ENCODE measurements around the gene WNT4. TPM values are rescaled to one million over a fixed set of nuclear protein-coding genes. Genes with fewer than 3 reads are reported as not detected.

Gene WNT4
- total RNA-seq, 4 donors from 2014 or later = 1.3 to 14.0 (median 11.5) TPM; not detected in 1

- no peaks in the 10 kb centered on the region for H3K36me3 ChIP-seq
- intact Hi-C loops (cut with DNase I; ENCODE audit: low total_unique reads) = no loop called here
- peak overlapping the region; percentile 16 to 57 for H3K4me3 ChIP-seq
- DNase-seq = peak in 1 of 2 donors; percentile 40
- peak overlapping the region; percentile 19 to 57 for H3K27ac ChIP-seq
- no peaks in the 10 kb centered on the region for H3K27me3 ChIP-seq
- H3K4me1 ChIP-seq = peaks cover 0 to 3% of the 10 kb centered on the region in 2 donors
- no peaks in the 10 kb centered on the region for H3K9me3 ChIP-seq
- TF ChIP-seq CTCF (IDR thresholded peaks at IDR 0.05) = no peak
- TF ChIP-seq POLR2A (IDR thresholded peaks at IDR 0.05) = no peak
Measured at GRCh38 chr1:22142315-22143064, 407 bp downstream of the WNT4 start.

- Histone ChIP-seq H3K27me3 (no peaks in the 10 kb centered on the region), H3K4me3 (peak overlapping the region; percentile 16 to 57), H3K4me1 (peaks cover 0 to 5% of the 10 kb centered on the region in 2 donors), H3K9me3 (no peaks in the 10 kb centered on the region), H3K36me3 (no peaks in the 10 kb centered on the region), H3K27ac (peak overlapping the region in 1 of 2 donors; percentile 57)
- TF ChIP-seq POLR2A (IDR thresholded peaks at IDR 0.05) (no peak), CTCF (IDR thresholded peaks at IDR 0.05) (no peak)
- intact Hi-C loops (cut with DNase I; ENCODE audit: low total_unique reads) = no loop called here
- DNase-seq = no peak
Measured at GRCh38 chr1:22141554-22142314, 1.2 kb downstream of the WNT4 start.

- DNase-seq = no peak
Measured at GRCh38 chr1:22140694-22141093, 2.2 kb downstream of the WNT4 start.

GRCh38 chr1:22139817-22140216, 3.1 kb downstream of the WNT4 start:
- no peak for TF ChIP-seq POLR2A (IDR thresholded peaks at IDR 0.05)
- no peak for TF ChIP-seq CTCF (IDR thresholded peaks at IDR 0.05)

More at GRCh38 chr1:22140694-22141093, 2.2 kb downstream of the WNT4 start:
- Histone ChIP-seq H3K27ac (no peak overlapping the region), H3K4me1 (peaks cover 0 to 12% of the 10 kb centered on the region in 2 donors), H3K9me3 (no peaks in the 10 kb centered on the region), H3K36me3 (no peaks in the 10 kb centered on the region), H3K4me3 (no peak overlapping the region), H3K27me3 (no peaks in the 10 kb centered on the region)
- TF ChIP-seq POLR2A (IDR thresholded peaks at IDR 0.05) (no peak), CTCF (IDR thresholded peaks at IDR 0.05) (no peak)
- intact Hi-C loops (cut with DNase I; ENCODE audit: low total_unique reads) = no loop called here

GRCh38 chr1:22139066-22139594, 3.8 kb downstream of the WNT4 start:
- no peaks in the 10 kb centered on the region for H3K36me3 ChIP-seq
- H3K27me3 ChIP-seq = no peaks in the 10 kb centered on the region
- peaks cover 0 to 12% of the 10 kb centered on the region in 2 donors for H3K4me1 ChIP-seq
- no peaks in the 10 kb centered on the region for H3K9me3 ChIP-seq
- intact Hi-C loops (cut with DNase I; ENCODE audit: low total_unique reads) = no loop called here
- no peak for TF ChIP-seq CTCF (IDR thresholded peaks at IDR 0.05)
- TF ChIP-seq POLR2A (IDR thresholded peaks at IDR 0.05) = no peak
- no peak overlapping the region for H3K27ac ChIP-seq
- DNase-seq = no peak
- no peak overlapping the region for H3K4me3 ChIP-seq

More at GRCh38 chr1:22139817-22140216, 3.1 kb downstream of the WNT4 start:
- peaks cover 0 to 12% of the 10 kb centered on the region in 2 donors for H3K4me1 ChIP-seq
- intact Hi-C loops (cut with DNase I; ENCODE audit: low total_unique reads) = no loop called here
- no peaks in the 10 kb centered on the region for H3K9me3 ChIP-seq
- H3K4me3 ChIP-seq = no peak overlapping the region
- DNase-seq = no peak
- no peaks in the 10 kb centered on the region for H3K36me3 ChIP-seq
- H3K27me3 ChIP-seq = no peaks in the 10 kb centered on the region
- H3K27ac ChIP-seq = no peak overlapping the region

Measured in uterus (tissue), 4 donors.